Breast epithelium (tissue), 4 donors: ENCODE measurements around the gene FTCD. TPM values are rescaled to one million over a fixed set of nuclear protein-coding genes. Genes with fewer than 3 reads are reported as not detected.

Experiments used
- DNase-seq, 2 donors: peaks; one replicate each; pipeline ENCODE4 v3.0.0-alpha.2; 2019; ENCODE audit warnings: low spot score in 2 of 2
- H3K27ac ChIP-seq, 2 donors: fragments of 200-600 bp; sonication (generic) in 1 of 2; one replicate each; pipeline ENCODE4 v1.5.1; 2016 to 2019; ENCODE audit warnings: mild to moderate bottlenecking in 1 of 2
- H3K27me3 ChIP-seq, 2 donors: fragments of 200-600 bp; sonication (generic) in 1 of 2; one replicate each; pipeline versions ENCODE4 v1.5.1 to v1.6.0; 2017 to 2019; ENCODE audit warnings: control low read depth in 1 of 2, mild to moderate bottlenecking in 1 of 2
- H3K36me3 ChIP-seq: fragments of 200-600 bp; one replicate; pipeline ENCODE4 v1.5.1; 2019
- H3K4me1 ChIP-seq, 2 donors: fragments of 200-600 bp; sonication (generic); one replicate each; pipeline ENCODE4 v1.5.1; 2016 to 2019; ENCODE audit warnings: control low read depth in 1 of 2
- H3K4me3 ChIP-seq, 3 donors: fragments of 200-600 bp; sonication (generic); 1 replicate in 2 of 3; 2 replicates in 1 of 3; pipeline ENCODE4 v1.5.1; 2016 to 2019; ENCODE audit warnings: mild to moderate bottlenecking in 3 of 3, moderate library complexity in 2 of 3
- H3K9me3 ChIP-seq, 2 donors: fragments of 200-600 bp; sonication (generic) in 1 of 2; one replicate each; pipeline ENCODE4 v1.5.1; 2016 to 2019; ENCODE audit warnings: control low read depth in 1 of 2
- CTCF ChIP-seq, 3 donors: fragments of 450-650 bp; IDR thresholded peaks; one replicate each; pipeline ENCODE4 v1.5.1; 2016 to 2017; ENCODE audit warnings: antibody characterized with exemption in 3 of 3, mild to moderate bottlenecking in 3 of 3, moderate library complexity in 3 of 3
- POLR2A ChIP-seq: fragments of 450-650 bp; IDR thresholded peaks from one replicate; pipeline ENCODE4 v1.6.1; 2016; ENCODE audit warnings: antibody characterized with exemption, mild to moderate bottlenecking, moderate library complexity
- POLR2AphosphoS5 ChIP-seq, 3 donors: sonication (generic); formaldehyde crosslinking; IDR thresholded peaks; one replicate each; pipeline ENCODE4 v1.6.1; 2017; ENCODE audit warnings: antibody characterized with exemption in 3 of 3
- intact Hi-C: fragments of 100-400 bp; cut with DNase I; formaldehyde crosslinking; loops from one replicate; pipeline ENCODE4 v1.15.1; 2023; ENCODE audit warnings: low total_unique reads
- total RNA-seq, 3 donors: library from RNA; depleted of rRNA; stranded (reverse); fragments of >200 nt; gene quantifications; one replicate each; pipeline ENCODE4 v1.1.0, GENCODE V29; 2016

Gene FTCD
- total RNA-seq, 3 donors from 2014 or later, result 0.59 TPM; not detected in 2

DNA sequence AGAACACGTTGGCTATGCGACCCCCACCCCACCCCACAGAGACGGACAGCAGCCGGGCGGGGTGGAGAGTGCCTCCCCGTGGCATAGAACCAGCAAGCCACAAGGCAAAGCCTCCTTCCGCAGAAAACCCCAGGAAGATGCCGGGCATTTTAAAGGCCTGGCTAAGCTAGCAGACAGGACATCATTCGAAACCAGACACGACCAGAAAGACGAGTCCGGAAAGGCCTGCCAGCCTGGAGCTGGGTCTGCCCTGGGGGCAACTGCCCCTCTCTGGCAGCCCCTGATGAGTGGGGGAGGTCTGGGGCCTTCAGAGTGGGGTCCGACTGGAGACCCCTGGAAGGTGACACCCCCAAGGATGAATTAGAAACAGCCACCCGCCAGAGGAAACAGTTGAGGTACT lies 8.5 kb downstream of the FTCD start:
- Histone ChIP-seq H3K9me3 (no peaks in the 10 kb centered on the region), H3K4me3 (no peak overlapping the region), H3K36me3 (no peaks in the 10 kb centered on the region), H3K4me1 (no peaks in the 10 kb centered on the region), H3K27me3 (no peaks in the 10 kb centered on the region), H3K27ac (no peak overlapping the region)
- no peak for TF ChIP-seq POLR2A
- TF ChIP-seq POLR2AphosphoS5 (IDR thresholded peaks at IDR 0.05), result no peak
- no peak for TF ChIP-seq CTCF (IDR thresholded peaks at IDR 0.05)
- DNase-seq, result no peak
- intact Hi-C loops, result no loop called here

DNA sequence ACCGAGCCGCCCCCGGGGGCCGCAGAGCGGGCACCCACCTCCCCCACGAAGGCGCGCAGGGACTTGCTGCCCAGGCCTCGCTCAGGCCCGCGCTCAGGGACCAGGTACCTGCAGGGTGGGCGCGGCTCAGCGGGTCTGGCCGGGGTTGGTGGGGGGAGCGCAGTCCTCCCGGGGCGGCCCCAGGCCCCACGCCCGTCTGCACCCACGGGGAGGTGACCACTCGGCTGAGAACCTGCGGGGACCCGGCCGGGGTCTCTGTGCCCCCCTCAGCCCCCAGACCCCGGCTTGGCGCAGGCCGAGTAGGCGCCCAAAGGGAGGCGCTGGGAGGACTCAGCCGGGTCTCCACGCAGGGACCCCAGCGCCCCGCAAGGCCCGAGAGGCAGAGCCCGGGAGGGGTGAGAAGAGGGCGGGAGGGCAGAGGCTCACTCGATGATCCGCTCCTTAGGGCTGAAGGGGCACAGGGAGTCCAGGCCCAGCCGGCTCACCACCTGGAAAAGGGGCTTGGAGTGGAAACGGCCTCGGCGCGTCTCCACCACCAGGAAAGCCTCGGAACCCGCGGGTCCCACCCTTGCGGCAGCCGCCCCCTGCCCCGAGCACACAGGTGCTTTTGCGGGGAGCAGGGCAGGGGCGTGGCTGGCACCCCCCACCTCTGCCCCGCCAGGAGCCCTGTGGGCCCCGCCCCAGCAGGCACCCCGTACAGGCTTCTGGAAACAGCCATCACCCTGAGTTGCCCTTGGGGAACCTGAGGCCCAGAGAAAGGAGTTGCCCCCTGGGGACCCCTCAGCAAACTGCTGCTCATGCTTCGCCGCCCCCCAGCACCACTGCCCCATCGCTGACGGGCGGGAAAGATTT lies 9.3 kb downstream of the FTCD start:
- DNase-seq, result no peak
- H3K36me3 ChIP-seq, result no peaks in the 10 kb centered on the region
- H3K4me3 ChIP-seq, result no peak overlapping the region
- intact Hi-C loops, result no loop called here
- no peaks in the 10 kb centered on the region for H3K4me1 ChIP-seq
- no peaks in the 10 kb centered on the region for H3K9me3 ChIP-seq
- H3K27me3 ChIP-seq, result no peaks in the 10 kb centered on the region
- no peak for TF ChIP-seq POLR2A
- TF ChIP-seq CTCF (IDR thresholded peaks at IDR 0.05), result no peak
- TF ChIP-seq POLR2AphosphoS5 (IDR thresholded peaks at IDR 0.05), result no peak
- no peak overlapping the region for H3K27ac ChIP-seq

DNA sequence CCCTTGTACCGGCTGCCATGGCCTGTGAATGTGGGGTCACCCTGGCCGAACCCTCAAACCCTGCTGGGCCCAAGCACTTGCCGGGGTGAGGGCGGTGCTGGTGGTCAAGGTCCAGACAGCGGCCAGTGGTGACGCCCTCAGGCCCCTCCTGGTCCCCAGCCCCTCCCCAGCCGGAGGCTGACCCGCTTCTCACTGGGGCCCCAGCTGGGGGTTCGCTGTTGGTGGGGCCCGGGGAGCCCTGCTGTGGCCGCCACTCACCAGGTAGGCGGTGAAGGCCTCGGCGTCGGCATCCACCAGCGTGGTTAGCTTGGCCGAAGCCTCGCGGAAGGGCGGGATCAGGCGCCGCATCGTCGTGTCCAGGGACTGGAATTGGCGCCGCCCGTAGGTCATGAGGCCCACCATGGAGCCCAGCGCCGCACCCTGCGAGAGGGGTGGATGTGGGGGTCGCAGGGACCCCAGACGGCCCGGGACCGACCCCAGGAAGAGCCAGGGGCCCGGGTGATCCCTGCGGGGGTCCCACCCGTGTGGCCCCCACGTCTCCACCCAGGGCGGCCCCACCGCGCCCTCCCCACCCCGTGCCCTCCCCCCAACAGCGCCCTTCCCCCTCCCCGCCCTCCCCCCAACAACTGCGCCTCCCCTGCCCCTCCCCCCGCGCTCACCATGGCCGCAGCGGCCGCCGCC lies 10.1 kb downstream of the FTCD start:
- intact Hi-C loops, result no loop called here
- Histone ChIP-seq H3K9me3 (no peaks in the 10 kb centered on the region), H3K36me3 (no peaks in the 10 kb centered on the region), H3K4me3 (no peak overlapping the region), H3K27ac (no peak overlapping the region), H3K27me3 (no peaks in the 10 kb centered on the region), H3K4me1 (no peaks in the 10 kb centered on the region)
- TF ChIP-seq CTCF (IDR thresholded peaks at IDR 0.05) (no peak), POLR2AphosphoS5 (IDR thresholded peaks at IDR 0.05) (no peak), POLR2A (no peak)
- DNase-seq, result no peak

DNA sequence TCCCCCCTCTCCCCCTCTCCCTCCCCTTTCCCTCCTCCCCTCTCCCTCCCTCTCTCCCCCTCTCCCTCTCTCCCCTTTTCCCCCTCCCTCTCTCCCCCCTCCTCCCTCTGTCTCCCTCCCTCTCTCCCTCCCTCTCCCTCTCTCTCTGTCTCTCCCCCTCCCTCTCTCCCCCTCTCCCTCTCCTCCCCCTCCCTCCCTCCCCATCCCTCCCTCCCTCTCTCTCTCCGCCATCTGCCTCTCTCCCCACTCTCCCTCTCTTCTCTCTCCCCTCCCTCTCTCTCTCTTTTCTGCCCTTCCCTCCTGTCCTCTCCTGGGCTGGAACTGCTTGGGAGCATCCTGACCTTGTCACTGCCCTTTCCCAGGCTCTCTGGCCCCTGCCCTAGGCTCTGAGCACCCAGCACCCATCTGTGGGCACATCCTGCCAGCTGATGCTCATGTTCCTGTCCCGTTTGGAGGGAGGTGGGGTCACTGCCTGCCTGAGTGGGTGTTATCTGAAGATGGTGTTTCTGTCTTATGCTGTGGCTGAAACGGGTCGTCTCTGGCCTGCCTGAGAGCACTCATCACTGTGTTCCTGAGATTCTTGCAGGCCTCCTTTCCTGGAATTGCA lies 10.8 kb downstream of the FTCD start:
- TF ChIP-seq POLR2A (no peak), CTCF (IDR thresholded peaks at IDR 0.05) (no peak), POLR2AphosphoS5 (IDR thresholded peaks at IDR 0.05) (no peak)
- H3K36me3 ChIP-seq, result no peaks in the 10 kb centered on the region
- H3K9me3 ChIP-seq, result no peaks in the 10 kb centered on the region
- intact Hi-C loops, result no loop called here
- no peak overlapping the region for H3K4me3 ChIP-seq
- H3K4me1 ChIP-seq, result no peaks in the 10 kb centered on the region
- H3K27ac ChIP-seq, result no peak overlapping the region
- H3K27me3 ChIP-seq, result no peaks in the 10 kb centered on the region
- no peak for DNase-seq
